ENCODE data around the gene VDAC1.
A peak's percentile ranks its signal among the peaks of the same experiment; 100 is the strongest.

GRCh38 chr5:133944263-133945185 is 60.3 kb downstream of the VDAC1 start:
- TF ChIP-seq, protein P1, sequence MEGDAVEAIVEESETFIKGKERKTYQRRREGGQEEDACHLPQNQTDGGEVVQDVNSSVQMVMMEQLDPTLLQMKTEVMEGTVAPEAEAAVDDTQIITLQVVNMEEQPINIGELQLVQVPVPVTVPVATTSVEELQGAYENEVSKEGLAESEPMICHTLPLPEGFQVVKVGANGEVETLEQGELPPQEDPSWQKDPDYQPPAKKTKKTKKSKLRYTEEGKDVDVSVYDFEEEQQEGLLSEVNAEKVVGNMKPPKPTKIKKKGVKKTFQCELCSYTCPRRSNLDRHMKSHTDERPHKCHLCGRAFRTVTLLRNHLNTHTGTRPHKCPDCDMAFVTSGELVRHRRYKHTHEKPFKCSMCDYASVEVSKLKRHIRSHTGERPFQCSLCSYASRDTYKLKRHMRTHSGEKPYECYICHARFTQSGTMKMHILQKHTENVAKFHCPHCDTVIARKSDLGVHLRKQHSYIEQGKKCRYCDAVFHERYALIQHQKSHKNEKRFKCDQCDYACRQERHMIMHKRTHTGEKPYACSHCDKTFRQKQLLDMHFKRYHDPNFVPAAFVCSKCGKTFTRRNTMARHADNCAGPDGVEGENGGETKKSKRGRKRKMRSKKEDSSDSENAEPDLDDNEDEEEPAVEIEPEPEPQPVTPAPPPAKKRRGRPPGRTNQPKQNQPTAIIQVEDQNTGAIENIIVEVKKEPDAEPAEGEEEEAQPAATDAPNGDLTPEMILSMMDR (IDR thresholded peaks at IDR 0.05) = peak in 2 of 3 experiments; percentile 24 to 41
- TF ChIP-seq POLR2AphosphoS5 (IDR thresholded peaks at IDR 0.05) (no peak), POLR2A (IDR thresholded peaks at IDR 0.05; ENCODE audit: low read depth) (no peak), EP300 (IDR thresholded peaks at IDR 0.05) (no peak)
